Retinal pigment epithelial cell (primary cell): Measurements from ENCODE around the gene DNPH1.
A peak's percentile ranks its signal among the peaks of the same experiment; 100 is the strongest.

Experiments used
- DNase-seq: peaks from one replicate; pipeline ENCODE4 v3.0.0-alpha.2; 2010; ENCODE audit warnings: low read depth
- H3K4me3 ChIP-seq: 2 replicates; pipeline ENCODE4 v1.5.1; 2011; ENCODE audit warnings: mild to moderate bottlenecking, low read length, control low read depth, moderate library complexity
- CTCF ChIP-seq: conservative IDR thresholded peaks from 2 replicates; pipeline ENCODE4 v1.5.1; 2011; ENCODE audit warnings: low read depth, low read length, control low read depth, inconsistent platforms

Gene DNPH1

GRCh38 chr6:43228951-43229802 is at the start of gene DNPH1:
Gene DNPH1, minus strand, starts transcription at chr6:43229481. Its CDS starts 25 bp downstream, at chr6:43229456.
- DNase-seq = no peak

GRCh38 chr6:43278524-43279078 is 49.3 kb upstream of the DNPH1 start:
- no peak for TF ChIP-seq CTCF
- H3K4me3 ChIP-seq = no peak overlapping the region
- DNase-seq = peak; percentile 17

More at GRCh38 chr6:43228951-43229802, at the start of gene DNPH1:
- peak; percentile 61 for TF ChIP-seq CTCF
- peak within 1 kb of the TSS; percentile 48 for H3K4me3 ChIP-seq

- H3K4me3 ChIP-seq = no peak overlapping the region
- no peak for DNase-seq
- TF ChIP-seq CTCF = no peak
These were observed 48.6 kb upstream of the DNPH1 start for GRCh38 chr6:43277643-43278523.

GRCh38 chr6:43277306-43277642 is 48.0 kb upstream of the DNPH1 start:
- TF ChIP-seq CTCF = no peak
- no peak overlapping the region for H3K4me3 ChIP-seq
- DNase-seq = no peak

- TF ChIP-seq CTCF = no peak
- no peak for DNase-seq
- no peak overlapping the region for H3K4me3 ChIP-seq
These were observed 47.5 kb upstream of the DNPH1 start for GRCh38 chr6:43276577-43277305.

GRCh38 chr6:43275801-43276576 is 46.7 kb upstream of the DNPH1 start:
- peak overlapping the region; percentile 30 for H3K4me3 ChIP-seq
- TF ChIP-seq CTCF = no peak
- no peak for DNase-seq
